Loucy (cell line): ENCODE results near the gene ATOX1.

Experiments used
- H2AFZ ChIP-seq: fragments of 200-600 bp; sonication (generic); 2 replicates; pipeline ENCODE4 v1.6.0; 2016; ENCODE audit warnings: antibody characterized with exemption, mild to moderate bottlenecking, low read length, moderate library complexity
- H3F3A ChIP-seq: fragments of 200-600 bp; 2 replicates; pipeline ENCODE4 v1.6.0; 2016; ENCODE audit warnings: antibody characterized with exemption, low read depth, mild to moderate bottlenecking
- H3K27me3 ChIP-seq: fragments of 200-600 bp; sonication (generic); 2 replicates; pipeline ENCODE4 v1.6.1; 2014; ENCODE audit warnings: low read length, mild to moderate bottlenecking; ENCODE audit not compliant: insufficient read depth, poor library complexity, severe bottlenecking
- H3K36me3 ChIP-seq: fragments of 200-600 bp; sonication (generic); 2 replicates; pipeline ENCODE4 v1.6.1; 2016; ENCODE audit warnings: low read length; ENCODE audit not compliant: insufficient read depth
- H3K4me1 ChIP-seq: fragments of 200-600 bp; sonication (generic); 2 replicates; pipeline ENCODE4 v1.5.1; 2014; ENCODE audit warnings: low read length, mild to moderate bottlenecking; ENCODE audit not compliant: insufficient read depth, poor library complexity, severe bottlenecking
- H3K4me2 ChIP-seq: fragments of 200-600 bp; sonication (generic); 2 replicates; pipeline ENCODE4 v1.6.0; 2014; ENCODE audit warnings: antibody characterized with exemption, low read length, low read depth, mild to moderate bottlenecking; ENCODE audit not compliant: poor library complexity, severe bottlenecking
- H3K4me3 ChIP-seq: fragments of 200-600 bp; sonication (generic); 2 replicates; pipeline ENCODE4 v1.5.1; 2014; ENCODE audit warnings: low read length, mild to moderate bottlenecking, mixed read lengths; ENCODE audit not compliant: poor library complexity, severe bottlenecking
- H3K79me2 ChIP-seq: fragments of 200-600 bp; sonication (generic); 2 replicates; pipeline ENCODE4 v1.6.1; 2014; ENCODE audit warnings: low read length; ENCODE audit not compliant: insufficient read depth
- H3K9ac ChIP-seq: fragments of 200-600 bp; sonication (generic); 2 replicates; pipeline ENCODE4 v1.6.0; 2014; ENCODE audit warnings: mild to moderate bottlenecking, low read depth, low read length, moderate library complexity; ENCODE audit not compliant: poor library complexity, severe bottlenecking
- H3K9me2 ChIP-seq: fragments of 200-600 bp; sonication (generic); replicated peaks from 2 replicates; pipeline ENCODE4 v1.6.1; 2016; ENCODE audit warnings: low read depth, low read length, mixed read lengths
- H3K9me3 ChIP-seq: fragments of 200-600 bp; sonication (generic); 2 replicates; pipeline ENCODE4 v1.6.1; 2014; ENCODE audit warnings: mild to moderate bottlenecking, antibody characterized with exemption, low read length, low read depth; ENCODE audit not compliant: insufficient read depth
- H4K20me1 ChIP-seq: fragments of 200-600 bp; sonication (generic); 2 replicates; pipeline ENCODE4 v1.6.0; 2014; ENCODE audit warnings: antibody characterized with exemption, low read length, mild to moderate bottlenecking; ENCODE audit not compliant: insufficient read depth, poor library complexity, severe bottlenecking
- CTCF ChIP-seq: fragments of 200-600 bp; sonication (generic); conservative IDR thresholded peaks from 2 replicates; pipeline ENCODE4 v1.5.1; 2014; ENCODE audit warnings: mild to moderate bottlenecking, antibody characterized with exemption, low read length
- EZH2phosphoT487 ChIP-seq: fragments of 200-600 bp; IDR thresholded peaks from 2 replicates; pipeline ENCODE4 v1.6.1; 2018; ENCODE audit warnings: antibody characterized with exemption, mild to moderate bottlenecking, moderate library complexity, borderline replicate concordance

Gene ATOX1

DNA sequence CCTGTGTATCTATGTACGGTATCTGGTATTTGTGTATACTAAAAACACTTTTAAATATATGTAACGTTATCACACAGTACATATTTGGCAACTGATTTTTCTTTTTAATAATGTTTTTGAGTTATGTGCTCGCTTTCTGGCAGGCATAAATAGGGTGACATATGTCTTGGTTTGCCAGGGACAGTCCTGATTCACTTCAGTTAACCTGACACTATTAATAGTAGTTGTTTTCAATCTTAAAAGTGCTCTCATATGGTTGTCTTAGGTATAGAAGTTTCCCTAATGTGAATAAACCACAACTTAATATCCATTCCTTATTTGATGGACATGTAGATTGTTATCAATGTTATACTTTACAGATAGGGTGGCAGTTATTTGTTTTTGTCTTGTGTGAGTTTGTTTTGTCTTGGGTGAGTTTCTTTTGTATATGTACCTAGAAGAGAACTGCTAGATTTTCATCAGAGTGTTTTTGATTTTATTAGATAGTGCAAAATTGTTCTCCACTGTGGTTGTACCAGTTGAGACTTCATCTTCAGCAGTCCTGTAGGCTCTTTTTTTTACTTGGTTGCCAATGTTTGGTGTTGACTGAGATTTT lies 21.2 kb upstream of the ATOX1 start:
- TF ChIP-seq CTCF: no peak
- TF ChIP-seq EZH2phosphoT487: no peak
- H3K4me2 ChIP-seq: peak overlapping the region; percentile 83
- H3K9me3 ChIP-seq: no peaks in the 10 kb centered on the region
- H3K4me3 ChIP-seq: peak overlapping the region; percentile 56
- no peak overlapping the region for H2AFZ ChIP-seq
- peak overlapping the region; percentile 29 for H3K9ac ChIP-seq
- no peaks in the 10 kb centered on the region for H3K27me3 ChIP-seq
- H3K4me1 ChIP-seq: peaks cover 70% of the 10 kb centered on the region
- peaks cover 98% of the 10 kb centered on the region for H4K20me1 ChIP-seq
- H3K36me3 ChIP-seq: peaks cover 16% of the 10 kb centered on the region; the same call in 1 of the 2 replicates
- H3K79me2 ChIP-seq: peaks cover 100% of the 10 kb centered on the region
- no peaks in the 10 kb centered on the region for H3K9me2 ChIP-seq
- H3F3A ChIP-seq: no peaks in the 10 kb centered on the region

- peaks cover 16% of the 10 kb centered on the region; the same call in 1 of the 2 replicates for H3K36me3 ChIP-seq
- H3K79me2 ChIP-seq: peaks cover 82% of the 10 kb centered on the region
- H3K4me2 ChIP-seq: peak overlapping the region; percentile 83
- peaks cover 7% of the 10 kb centered on the region for H3K27me3 ChIP-seq
- no peaks in the 10 kb centered on the region for H3K9me2 ChIP-seq
- TF ChIP-seq EZH2phosphoT487: no peak
- no peak for TF ChIP-seq CTCF
- H4K20me1 ChIP-seq: peaks cover 80% of the 10 kb centered on the region
- H3K4me1 ChIP-seq: peaks cover 64% of the 10 kb centered on the region
- peak overlapping the region; percentile 92 for H3K4me3 ChIP-seq
- H3K9me3 ChIP-seq: no peaks in the 10 kb centered on the region
- no peak overlapping the region for H2AFZ ChIP-seq
- peak overlapping the region; percentile 96 for H3K9ac ChIP-seq
- H3F3A ChIP-seq: no peaks in the 10 kb centered on the region
These were observed 16.7 kb upstream of the ATOX1 start for GRCh38 chr5:151775025-151775606.

- Histone ChIP-seq H3K4me1 (peaks cover 64% of the 10 kb centered on the region), H3K9ac (peak overlapping the region; percentile 96), H3F3A (no peaks in the 10 kb centered on the region), H3K9me3 (no peaks in the 10 kb centered on the region), H3K4me2 (peak overlapping the region; percentile 83), H3K9me2 (no peaks in the 10 kb centered on the region), H3K36me3 (peaks cover 16% of the 10 kb centered on the region; the same call in 1 of the 2 replicates), H3K79me2 (peaks cover 82% of the 10 kb centered on the region), H4K20me1 (peaks cover 68% of the 10 kb centered on the region), H3K27me3 (peaks cover 7% of the 10 kb centered on the region), H3K4me3 (peak overlapping the region; percentile 92), H2AFZ (no peak overlapping the region)
- no peak for TF ChIP-seq EZH2phosphoT487
- TF ChIP-seq CTCF: no peak
These were observed 15.5 kb upstream of the ATOX1 start for GRCh38 chr5:151773951-151774350.
